Type B pancreatic cell (in vitro differentiated cells): ENCODE measurements around the gene PRRG3. TPM values are rescaled to one million over a fixed set of nuclear protein-coding genes. Genes with fewer than 3 reads are reported as not detected.

Source experiments
- DNase-seq: peaks from one replicate; pipeline ENCODE4 v3.0.0; 2021; ENCODE audit warnings: mixed read lengths; ENCODE audit not compliant: unreplicated experiment; ENCODE audit errors: extremely low spot score
- H3K27ac Mint-ChIP-seq: 2 replicates; pipeline ENCODE4 v1.8.0; 2021; ENCODE audit warnings: mild to moderate bottlenecking, mixed read lengths
- H3K27me3 Mint-ChIP-seq: 2 replicates; pipeline ENCODE4 v1.8.0; 2021; ENCODE audit warnings: mixed read lengths
- H3K36me3 Mint-ChIP-seq: 2 replicates; pipeline ENCODE4 v1.8.0; 2021; ENCODE audit warnings: mixed read lengths
- H3K4me1 Mint-ChIP-seq: one replicate; pipeline ENCODE4 v1.8.0; 2021; ENCODE audit warnings: mixed read lengths; ENCODE audit not compliant: unreplicated experiment
- H3K4me3 Mint-ChIP-seq: 2 replicates; pipeline ENCODE4 v1.8.0; 2021; ENCODE audit warnings: mild to moderate bottlenecking, mixed read lengths
- H3K9me3 Mint-ChIP-seq: 2 replicates; pipeline ENCODE4 v1.8.0; 2021; ENCODE audit warnings: mixed read lengths
- CTCF ChIP-seq: fragments of 200-600 bp; sonication (generic); conservative IDR thresholded peaks from 2 replicates; pipeline ENCODE4 v1.5.0; 2021; ENCODE audit warnings: antibody characterized with exemption, mild to moderate bottlenecking
- total RNA-seq: library from RNA; stranded (reverse); gene quantifications from 2 replicates; pipeline ENCODE4 v1.2.1, GENCODE V29; 2021; ENCODE audit warnings: low replicate concordance

PRRG3 gene
- total RNA-seq, 1 donor from 2014 or later = 2.6 TPM

DNA sequence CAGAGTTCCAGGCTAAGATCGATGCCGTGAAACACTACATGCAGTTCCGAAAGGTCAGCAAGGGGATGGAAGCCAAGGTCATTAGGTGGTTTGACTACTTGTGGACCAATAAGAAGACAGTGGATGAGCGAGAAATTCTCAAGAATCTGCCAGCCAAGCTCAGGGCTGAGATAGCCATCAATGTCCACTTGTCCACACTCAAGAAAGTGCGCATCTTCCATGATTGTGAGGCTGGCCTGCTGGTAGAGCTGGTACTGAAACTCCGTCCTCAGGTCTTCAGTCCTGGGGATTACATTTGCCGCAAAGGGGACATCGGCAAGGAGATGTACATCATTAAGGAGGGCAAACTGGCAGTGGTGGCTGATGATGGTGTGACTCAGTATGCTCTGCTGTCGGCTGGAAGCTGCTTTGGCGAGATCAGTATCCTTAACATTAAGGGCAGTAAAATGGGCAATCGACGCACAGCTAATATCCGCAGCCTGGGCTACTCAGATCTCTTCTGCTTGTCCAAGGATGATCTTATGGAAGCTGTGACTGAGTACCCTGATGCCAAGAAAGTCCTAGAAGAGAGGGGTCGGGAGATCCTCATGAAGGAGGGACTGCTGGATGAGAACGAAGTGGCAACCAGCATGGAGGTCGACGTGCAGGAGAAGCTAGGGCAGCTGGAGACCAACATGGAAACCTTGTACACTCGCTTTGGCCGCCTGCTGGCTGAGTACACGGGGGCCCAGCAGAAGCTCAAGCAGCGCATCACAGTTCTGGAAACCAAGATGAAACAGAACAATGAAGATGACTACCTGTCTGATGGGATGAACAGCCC is 48.6 kb downstream of the PRRG3 start:
- H3K27ac Mint-ChIP-seq = no peak overlapping the region
- no peak for TF ChIP-seq CTCF
- peaks cover 4% of the 10 kb centered on the region for H3K27me3 Mint-ChIP-seq
- H3K36me3 Mint-ChIP-seq = no peaks in the 10 kb centered on the region
- no peak overlapping the region for H3K4me3 Mint-ChIP-seq
- no peaks in the 10 kb centered on the region for H3K9me3 Mint-ChIP-seq
- H3K4me1 Mint-ChIP-seq = no peaks in the 10 kb centered on the region
- DNase-seq = no peak

- Mint-ChIP-seq H3K4me1 (no peaks in the 10 kb centered on the region), H3K27ac (no peak overlapping the region), H3K4me3 (no peak overlapping the region), H3K36me3 (no peaks in the 10 kb centered on the region), H3K27me3 (peaks cover 9% of the 10 kb centered on the region), H3K9me3 (no peaks in the 10 kb centered on the region)
- no peak for DNase-seq
- no peak for TF ChIP-seq CTCF
These were observed 50.4 kb downstream of the PRRG3 start for GRCh38 chrX:151745651-151746050.

- no peak for TF ChIP-seq CTCF
- no peak for DNase-seq
- Mint-ChIP-seq H3K4me3 (no peak overlapping the region), H3K9me3 (no peaks in the 10 kb centered on the region), H3K27ac (no peak overlapping the region), H3K4me1 (no peaks in the 10 kb centered on the region), H3K36me3 (no peaks in the 10 kb centered on the region), H3K27me3 (peaks cover 9% of the 10 kb centered on the region)
These were observed 51.2 kb downstream of the PRRG3 start for GRCh38 chrX:151746502-151746901.

- H3K9me3 Mint-ChIP-seq = no peaks in the 10 kb centered on the region
- no peaks in the 10 kb centered on the region for H3K36me3 Mint-ChIP-seq
- H3K27me3 Mint-ChIP-seq = peaks cover 9% of the 10 kb centered on the region
- no peak overlapping the region for H3K27ac Mint-ChIP-seq
- no peaks in the 10 kb centered on the region for H3K4me1 Mint-ChIP-seq
- no peak for DNase-seq
- H3K4me3 Mint-ChIP-seq = no peak overlapping the region
- no peak for TF ChIP-seq CTCF
These were observed 55.3 kb downstream of the PRRG3 start for GRCh38 chrX:151750511-151750910.

DNA sequence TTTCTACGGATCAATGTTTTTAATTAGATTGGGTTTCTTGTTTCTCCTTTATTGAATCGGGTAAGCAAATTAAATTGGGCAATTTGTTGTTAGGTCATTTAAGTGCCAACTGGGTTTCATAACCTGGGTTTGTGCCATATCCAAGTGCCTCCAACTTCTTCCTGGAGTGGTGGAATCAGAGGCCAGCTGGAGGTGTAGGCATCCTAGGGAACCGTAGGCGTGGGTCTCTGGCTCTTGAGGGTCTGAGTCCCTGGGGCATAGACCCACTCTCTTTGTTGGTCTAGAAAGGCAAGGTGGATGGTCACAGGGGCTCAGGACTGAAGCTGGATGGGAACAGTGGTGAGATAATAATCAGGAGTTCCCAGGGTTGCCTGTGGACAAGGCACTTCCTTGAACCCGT is 57.6 kb downstream of the PRRG3 start:
- H3K4me3 Mint-ChIP-seq = no peak overlapping the region
- no peaks in the 10 kb centered on the region for H3K36me3 Mint-ChIP-seq
- TF ChIP-seq CTCF = no peak
- peaks cover 9% of the 10 kb centered on the region for H3K27me3 Mint-ChIP-seq
- DNase-seq = no peak
- no peaks in the 10 kb centered on the region for H3K4me1 Mint-ChIP-seq
- H3K27ac Mint-ChIP-seq = no peak overlapping the region
- no peaks in the 10 kb centered on the region for H3K9me3 Mint-ChIP-seq
